Measurements from ENCODE around the gene EPGN. TPM values are rescaled to one million over a fixed set of nuclear protein-coding genes. Genes with fewer than 3 reads are reported as not detected.
A peak's percentile ranks its signal among the peaks of the same experiment; 100 is the strongest.

EPGN gene
- total RNA-seq, 1 donor = 0.43 TPM

DNA sequence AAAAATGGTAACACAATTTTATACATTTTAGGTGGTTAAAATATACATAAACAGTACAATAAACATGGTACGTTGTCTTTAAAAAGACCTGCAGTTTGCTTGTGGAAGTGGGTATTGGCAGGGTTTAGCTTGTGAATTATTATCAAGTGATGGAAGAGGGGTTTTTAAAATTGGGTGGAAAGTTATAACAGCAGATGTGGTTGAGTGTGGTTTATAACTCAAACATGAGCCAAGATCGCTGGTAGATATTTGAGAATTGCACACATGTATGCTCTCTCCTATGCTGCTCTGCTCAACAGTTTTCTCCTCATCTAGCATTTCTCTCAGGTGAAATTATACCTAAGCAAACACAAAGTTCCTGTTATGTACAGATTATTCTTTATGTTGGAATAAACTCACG, 14.0 kb downstream of the EPGN start:
- TF ChIP-seq, protein P1, sequence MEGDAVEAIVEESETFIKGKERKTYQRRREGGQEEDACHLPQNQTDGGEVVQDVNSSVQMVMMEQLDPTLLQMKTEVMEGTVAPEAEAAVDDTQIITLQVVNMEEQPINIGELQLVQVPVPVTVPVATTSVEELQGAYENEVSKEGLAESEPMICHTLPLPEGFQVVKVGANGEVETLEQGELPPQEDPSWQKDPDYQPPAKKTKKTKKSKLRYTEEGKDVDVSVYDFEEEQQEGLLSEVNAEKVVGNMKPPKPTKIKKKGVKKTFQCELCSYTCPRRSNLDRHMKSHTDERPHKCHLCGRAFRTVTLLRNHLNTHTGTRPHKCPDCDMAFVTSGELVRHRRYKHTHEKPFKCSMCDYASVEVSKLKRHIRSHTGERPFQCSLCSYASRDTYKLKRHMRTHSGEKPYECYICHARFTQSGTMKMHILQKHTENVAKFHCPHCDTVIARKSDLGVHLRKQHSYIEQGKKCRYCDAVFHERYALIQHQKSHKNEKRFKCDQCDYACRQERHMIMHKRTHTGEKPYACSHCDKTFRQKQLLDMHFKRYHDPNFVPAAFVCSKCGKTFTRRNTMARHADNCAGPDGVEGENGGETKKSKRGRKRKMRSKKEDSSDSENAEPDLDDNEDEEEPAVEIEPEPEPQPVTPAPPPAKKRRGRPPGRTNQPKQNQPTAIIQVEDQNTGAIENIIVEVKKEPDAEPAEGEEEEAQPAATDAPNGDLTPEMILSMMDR (IDR thresholded peaks at IDR 0.05; ENCODE audit: insufficient read depth, low read depth, low read length) = no peak
- no peak overlapping the region for H3K4me3 ChIP-seq (ENCODE audit: low read depth, low read length)
- DNase-seq (ENCODE audit: low read depth) = no peak

DNA sequence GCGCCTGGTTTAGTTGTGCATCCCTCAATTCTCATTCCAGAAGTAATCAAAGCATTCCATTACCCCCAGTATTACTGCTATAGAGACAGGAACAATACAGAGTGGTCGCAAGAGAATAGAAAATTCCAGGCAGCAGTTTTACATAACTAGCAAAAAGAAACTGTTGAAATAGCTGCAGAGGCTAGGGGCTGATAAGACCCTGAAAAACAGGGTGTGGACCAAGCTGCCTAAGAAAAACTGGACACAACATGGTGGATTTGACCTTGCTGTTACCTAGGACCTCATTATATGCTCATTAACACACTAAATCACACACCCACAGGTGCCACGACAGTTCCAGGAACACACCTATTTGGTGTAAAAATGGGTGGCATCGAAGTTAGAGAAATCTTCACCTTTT, 15.4 kb downstream of the EPGN start:
- no peak for DNase-seq (ENCODE audit: low read depth)
- TF ChIP-seq, protein P1 (IDR thresholded peaks at IDR 0.05; ENCODE audit: insufficient read depth, low read depth, low read length) = no peak
- H3K4me3 ChIP-seq (ENCODE audit: low read depth, low read length) = no peak overlapping the region

DNA sequence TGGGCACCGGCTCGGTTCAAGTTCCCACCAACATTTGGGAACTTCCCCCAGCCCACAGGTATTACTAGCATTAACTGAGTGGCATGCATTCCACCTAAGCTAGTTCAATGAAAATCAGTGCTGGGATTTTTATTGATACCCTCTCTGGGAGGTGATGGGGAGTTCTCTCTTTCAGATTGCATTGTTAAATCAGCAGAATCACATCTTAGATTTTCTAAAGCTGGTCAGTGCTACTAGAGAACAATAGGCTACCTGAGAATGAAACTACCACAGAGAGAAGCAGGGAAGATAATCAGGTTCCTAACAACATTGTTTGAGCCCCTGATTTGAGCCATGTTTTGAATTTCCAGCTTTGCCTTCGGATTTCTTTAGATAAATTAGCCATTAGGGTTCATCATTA, 16.0 kb downstream of the EPGN start:
- no peak overlapping the region for H3K4me3 ChIP-seq (ENCODE audit: low read depth, low read length)
- DNase-seq (ENCODE audit: low read depth) = no peak
- TF ChIP-seq, protein P1 (IDR thresholded peaks at IDR 0.05; ENCODE audit: insufficient read depth, low read depth, low read length) = no peak

DNA sequence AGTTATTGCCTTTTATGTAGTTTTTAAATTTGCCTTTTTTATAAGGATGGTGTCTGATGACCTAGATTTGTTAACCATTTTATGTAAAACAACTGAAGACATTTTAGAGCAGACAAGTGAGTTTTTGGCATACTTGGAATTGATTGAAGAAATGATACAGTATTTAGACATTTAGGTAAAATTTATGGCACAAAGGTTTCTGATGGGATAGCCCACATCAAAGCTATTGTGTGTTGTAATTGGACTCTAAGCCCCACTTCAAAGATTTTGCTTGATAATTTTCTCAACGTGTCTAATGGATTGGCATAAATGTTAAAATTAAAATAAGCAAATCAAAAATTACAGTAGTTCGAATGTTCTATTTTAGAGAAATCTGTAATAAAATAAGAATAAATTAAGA, 17.6 kb downstream of the EPGN start:
- H3K4me3 ChIP-seq (ENCODE audit: low read depth, low read length) = no peak overlapping the region
- no peak for DNase-seq (ENCODE audit: low read depth)
- TF ChIP-seq, protein P1 (IDR thresholded peaks at IDR 0.05; ENCODE audit: insufficient read depth, low read depth, low read length) = no peak

DNA sequence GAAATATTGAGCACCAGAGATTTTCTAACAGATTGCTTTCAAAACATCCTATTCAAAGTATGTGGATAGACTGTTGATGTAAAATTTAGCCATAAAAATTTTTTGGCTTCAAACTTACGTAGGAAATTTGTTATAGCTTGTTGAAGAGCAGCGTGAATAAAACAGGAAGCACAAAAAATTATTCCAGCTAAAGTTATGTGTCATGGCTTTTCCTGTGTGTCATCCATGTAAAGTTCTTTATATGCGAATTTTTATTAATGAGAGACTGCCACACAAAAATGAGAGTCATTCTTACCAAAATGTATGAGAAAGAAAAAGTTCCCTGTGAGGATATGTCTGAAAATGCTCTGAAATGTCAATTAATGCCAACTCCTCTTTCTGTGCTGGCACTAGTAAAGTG, 19.5 kb downstream of the EPGN start:
- no peak overlapping the region for H3K4me3 ChIP-seq (ENCODE audit: low read depth, low read length)
- TF ChIP-seq, protein P1 (IDR thresholded peaks at IDR 0.05; ENCODE audit: insufficient read depth, low read depth, low read length) = no peak
- DNase-seq (ENCODE audit: low read depth) = no peak

DNA sequence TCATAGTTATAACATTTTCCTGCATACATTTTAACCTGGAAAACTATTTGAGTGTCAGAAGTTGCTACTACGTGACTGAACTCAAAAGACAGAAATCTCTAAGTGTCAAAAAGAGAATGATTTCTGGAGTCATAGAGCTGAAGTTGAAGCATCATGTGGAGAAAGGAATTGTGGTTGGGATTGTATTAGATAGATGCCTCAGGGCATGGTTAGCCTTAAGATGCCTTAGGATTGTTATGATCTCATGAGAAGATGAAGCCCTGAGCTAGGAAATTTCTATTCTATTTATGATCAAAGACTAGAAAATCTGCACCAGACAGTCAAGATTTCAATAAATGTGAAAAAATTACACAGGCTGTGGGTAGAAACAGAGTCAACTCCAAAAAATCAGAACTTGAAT, 20.2 kb downstream of the EPGN start:
- H3K4me3 ChIP-seq (ENCODE audit: low read depth, low read length) = no peak overlapping the region
- peak; percentile 23 for DNase-seq (ENCODE audit: low read depth)
- TF ChIP-seq, protein P1 (IDR thresholded peaks at IDR 0.05; ENCODE audit: insufficient read depth, low read depth, low read length) = no peak

DNA sequence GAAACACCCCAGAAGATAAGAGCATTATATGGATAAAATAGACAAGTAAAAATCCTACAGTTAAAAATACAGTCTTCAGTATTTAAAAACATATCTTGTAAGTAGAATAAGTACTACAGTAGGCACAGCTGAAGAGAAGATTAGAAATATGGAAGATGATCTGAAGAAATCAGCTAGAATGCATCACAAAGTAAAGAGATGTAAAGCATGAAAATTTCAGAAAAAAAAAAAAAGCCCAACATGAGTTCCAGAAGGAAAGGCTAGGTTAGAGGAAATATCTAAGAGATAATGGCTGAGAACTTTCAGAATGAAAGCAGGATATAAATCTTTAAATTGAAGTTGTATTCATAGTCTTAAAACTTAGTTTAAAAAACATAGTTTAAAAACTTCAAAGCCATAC, 21.0 kb downstream of the EPGN start:
- TF ChIP-seq, protein P1 (IDR thresholded peaks at IDR 0.05; ENCODE audit: insufficient read depth, low read depth, low read length) = no peak
- no peak overlapping the region for H3K4me3 ChIP-seq (ENCODE audit: low read depth, low read length)
- DNase-seq (ENCODE audit: low read depth) = no peak

All from fibroblast of villous mesenchyme (primary cell).